Hindlimb muscle (tissue), 1 donor: ENCODE results near the gene PABPC1L. TPM values are rescaled to one million over a fixed set of nuclear protein-coding genes. Genes with fewer than 3 reads are reported as not detected.

Experiments used
- DNase-seq: peaks from one replicate; pipeline ENCODE4 v3.0.0-alpha.2; 2013
- polyA plus RNA-seq: library from polyadenylated mRNA; unstranded; fragments of 120-200 nt; gene quantifications from one replicate; pipeline ENCODE4 v1.2.1, GENCODE V29; 2013; ENCODE audit not compliant: insufficient read length

The PABPC1L gene
- polyA plus RNA-seq, 1 donor = 17.6 TPM

GRCh38 chr20:44969300-44969894, 59.5 kb downstream of the PABPC1L start:
- no peak for DNase-seq

- DNase-seq = no peak
Observed at GRCh38 chr20:44970243-44970757, 60.4 kb downstream of the PABPC1L start.

GRCh38 chr20:44973053-44973452, 63.2 kb downstream of the PABPC1L start:
- no peak for DNase-seq

- no peak for DNase-seq
Observed at GRCh38 chr20:44976698-44977097, 66.8 kb downstream of the PABPC1L start.

GRCh38 chr20:44979090-44979621, 69.3 kb downstream of the PABPC1L start:
- DNase-seq = peak; percentile 19

- DNase-seq = no peak
Observed at GRCh38 chr20:44981736-44982406, 72.0 kb downstream of the PABPC1L start.

- no peak for DNase-seq
Observed at GRCh38 chr20:44983093-44983674, 73.3 kb downstream of the PABPC1L start.

- DNase-seq = no peak
Observed at GRCh38 chr20:44988631-44989171, 78.8 kb downstream of the PABPC1L start.

Other genes with a start within 250 kb of the PABPC1L start
- 0.15 TPM for gene CCN5, start 194.7 kb upstream of the PABPC1L start, polyA plus RNA-seq
- gene KCNK15, start 164.2 kb upstream of the PABPC1L start, polyA plus RNA-seq = 0.40 TPM
- 9.0 TPM for gene RIMS4, start 99.5 kb upstream of the PABPC1L start, polyA plus RNA-seq
- 104 TPM for gene YWHAB, start 24.4 kb upstream of the PABPC1L start, polyA plus RNA-seq
- gene TOMM34, start 50.3 kb downstream of the PABPC1L start, polyA plus RNA-seq = 14.0 TPM
- gene STK4, start 56.5 kb downstream of the PABPC1L start, polyA plus RNA-seq = 9.2 TPM
- 0.04 TPM for gene KCNS1, start 191.1 kb downstream of the PABPC1L start, polyA plus RNA-seq
- gene WFDC5, start 205.1 kb downstream of the PABPC1L start, polyA plus RNA-seq = not detected
- gene WFDC12, start 214.4 kb downstream of the PABPC1L start, polyA plus RNA-seq = not detected